ENCODE data around the gene USP25.

Gene USP25

DNA sequence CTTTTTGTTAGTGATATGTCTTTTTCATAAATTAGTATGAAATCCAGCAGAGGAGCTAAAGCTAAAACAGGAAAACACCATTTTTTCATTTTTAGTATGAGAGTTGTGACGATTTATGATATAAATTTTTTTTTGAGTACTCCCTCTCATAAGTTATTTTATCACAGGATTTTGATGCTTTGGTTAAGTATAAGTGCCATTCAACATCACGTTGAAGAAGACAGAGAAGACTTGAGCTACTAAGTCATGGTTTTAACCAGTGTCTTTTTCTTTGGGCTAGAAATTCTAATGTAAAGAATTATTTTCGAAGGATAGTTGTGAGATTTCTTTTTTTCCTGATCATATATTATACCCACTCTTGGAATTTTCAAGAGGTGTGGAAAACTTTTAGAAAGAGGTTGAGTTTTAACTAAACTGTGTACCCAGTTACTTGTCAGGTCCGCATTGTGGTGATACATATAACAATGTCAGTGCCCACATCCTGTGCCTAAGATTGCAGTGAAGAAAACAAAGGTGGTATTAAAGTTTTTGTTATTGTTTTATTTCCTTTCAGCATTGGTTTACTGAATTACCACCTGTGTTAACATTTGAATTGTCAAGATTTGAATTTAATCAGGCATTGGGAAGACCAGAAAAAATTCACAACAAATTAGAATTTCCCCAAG, 93.8 kb downstream of the USP25 start:
- no peak for DNase-seq

DNA sequence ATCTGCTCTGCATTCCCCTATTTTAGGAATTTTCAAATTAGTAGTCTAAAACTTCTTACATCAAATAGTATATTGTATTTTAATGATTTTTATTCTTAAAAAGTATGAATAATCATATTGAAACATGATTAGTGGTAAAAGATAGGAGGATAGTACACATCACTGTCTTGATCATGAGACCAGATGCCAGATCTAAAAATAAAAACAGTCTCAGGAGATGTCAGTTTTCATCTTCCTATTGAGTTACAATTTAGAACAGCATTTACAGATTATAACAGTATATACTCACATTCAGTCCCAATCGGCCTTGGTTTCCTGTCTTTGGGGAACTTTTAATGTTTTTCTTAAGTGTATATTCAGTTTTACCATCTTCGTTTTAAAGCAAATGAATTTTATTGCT, 95.9 kb downstream of the USP25 start:
- DNase-seq: no peak

DNA sequence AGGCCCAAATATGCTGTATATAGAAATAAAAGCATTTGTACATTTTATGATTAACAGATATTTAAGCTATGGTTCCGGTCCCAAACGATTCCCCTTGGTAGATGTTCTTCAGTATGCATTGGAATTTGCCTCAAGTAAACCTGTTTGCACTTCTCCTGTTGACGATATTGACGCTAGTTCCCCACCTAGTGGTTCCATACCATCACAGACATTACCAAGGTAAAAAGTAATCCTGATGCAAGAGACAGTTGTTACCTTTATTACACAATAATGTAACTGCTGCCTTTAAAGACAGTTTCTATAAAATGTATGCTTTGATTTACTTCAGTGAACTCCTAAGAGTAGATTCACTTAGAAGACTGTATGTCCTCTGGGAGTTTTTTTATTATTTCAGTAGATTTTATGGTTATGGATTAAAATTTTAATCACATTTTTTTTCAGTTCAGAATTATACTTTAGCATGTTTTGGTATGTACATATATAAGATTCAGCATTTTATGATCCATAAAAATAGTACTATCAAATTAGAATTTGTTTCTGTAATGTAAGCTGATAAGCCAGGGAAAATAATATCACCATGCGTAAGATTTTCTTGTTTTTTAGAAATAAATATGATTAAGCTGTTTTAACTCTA, 96.5 kb downstream of the USP25 start:
- no peak for DNase-seq

- DNase-seq: no peak
Measured at GRCh38 chr21:15826908-15827601, 97.3 kb downstream of the USP25 start.

- no peak for DNase-seq
Measured at GRCh38 chr21:15831497-15831896, 101.7 kb downstream of the USP25 start.

DNA sequence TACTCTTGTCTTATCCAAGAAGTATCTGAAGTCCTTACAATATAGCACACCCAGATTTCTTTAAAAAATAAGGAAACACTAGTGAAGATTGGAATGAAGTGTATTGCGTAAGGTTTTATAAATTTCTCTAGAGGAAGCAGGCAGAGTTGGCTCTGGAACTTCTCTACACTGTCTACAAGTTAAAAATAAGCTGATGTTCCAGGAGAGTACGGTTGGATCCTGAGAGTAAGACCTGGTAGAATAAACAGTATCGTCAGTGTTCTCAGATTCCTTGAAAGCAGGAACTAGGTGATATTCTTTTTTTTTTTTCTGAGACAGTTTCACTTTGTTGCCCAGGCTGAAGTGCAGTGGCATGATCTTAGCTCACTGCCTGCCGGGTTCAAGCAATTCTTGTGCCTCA, 107.9 kb downstream of the USP25 start:
- DNase-seq: no peak

DNA sequence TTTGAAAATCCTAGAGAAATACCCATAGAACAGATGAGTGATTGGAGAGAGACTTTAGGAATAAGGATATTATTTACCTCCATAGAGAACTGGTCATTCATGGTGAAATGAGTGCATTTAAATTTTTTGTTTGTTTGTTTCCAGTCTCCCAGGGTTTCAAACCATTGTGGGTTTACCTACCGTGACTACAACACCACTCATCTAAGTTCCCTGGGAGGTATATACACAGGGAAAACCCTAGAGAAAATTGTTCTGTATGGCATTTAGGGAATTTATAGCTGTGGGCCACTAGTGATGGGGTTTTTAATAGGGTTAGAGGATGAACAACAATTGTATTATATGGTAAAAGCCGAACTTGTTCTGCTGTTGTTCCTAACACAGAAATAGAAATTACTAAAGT, 109.2 kb downstream of the USP25 start:
- no peak for DNase-seq

- no peak for DNase-seq
Measured at GRCh38 chr21:15839601-15840000, 109.8 kb downstream of the USP25 start.

GRCh38 chr21:15840406-15840805, 110.6 kb downstream of the USP25 start:
- no peak for DNase-seq

GRCh38 chr21:15841856-15842564, 112.2 kb downstream of the USP25 start:
- DNase-seq: no peak

DNA sequence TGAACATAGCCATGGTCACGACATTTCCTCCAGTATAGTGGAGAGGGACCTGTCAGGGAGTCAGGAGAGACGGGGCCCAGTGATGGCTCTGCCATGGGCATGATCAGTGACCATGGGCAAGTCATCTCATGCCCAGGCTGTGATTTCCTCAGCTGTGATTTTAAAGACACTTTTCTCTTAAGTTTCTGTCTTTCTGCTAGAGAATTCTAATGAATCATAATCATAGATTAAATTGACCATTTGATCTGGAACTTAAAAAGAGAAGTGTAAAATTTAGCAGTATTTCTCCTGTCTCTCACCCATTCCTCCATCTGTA, 112.7 kb downstream of the USP25 start:
- DNase-seq: no peak

- no peak for DNase-seq
Measured at GRCh38 chr21:15843766-15844165, 114.0 kb downstream of the USP25 start.

DNA sequence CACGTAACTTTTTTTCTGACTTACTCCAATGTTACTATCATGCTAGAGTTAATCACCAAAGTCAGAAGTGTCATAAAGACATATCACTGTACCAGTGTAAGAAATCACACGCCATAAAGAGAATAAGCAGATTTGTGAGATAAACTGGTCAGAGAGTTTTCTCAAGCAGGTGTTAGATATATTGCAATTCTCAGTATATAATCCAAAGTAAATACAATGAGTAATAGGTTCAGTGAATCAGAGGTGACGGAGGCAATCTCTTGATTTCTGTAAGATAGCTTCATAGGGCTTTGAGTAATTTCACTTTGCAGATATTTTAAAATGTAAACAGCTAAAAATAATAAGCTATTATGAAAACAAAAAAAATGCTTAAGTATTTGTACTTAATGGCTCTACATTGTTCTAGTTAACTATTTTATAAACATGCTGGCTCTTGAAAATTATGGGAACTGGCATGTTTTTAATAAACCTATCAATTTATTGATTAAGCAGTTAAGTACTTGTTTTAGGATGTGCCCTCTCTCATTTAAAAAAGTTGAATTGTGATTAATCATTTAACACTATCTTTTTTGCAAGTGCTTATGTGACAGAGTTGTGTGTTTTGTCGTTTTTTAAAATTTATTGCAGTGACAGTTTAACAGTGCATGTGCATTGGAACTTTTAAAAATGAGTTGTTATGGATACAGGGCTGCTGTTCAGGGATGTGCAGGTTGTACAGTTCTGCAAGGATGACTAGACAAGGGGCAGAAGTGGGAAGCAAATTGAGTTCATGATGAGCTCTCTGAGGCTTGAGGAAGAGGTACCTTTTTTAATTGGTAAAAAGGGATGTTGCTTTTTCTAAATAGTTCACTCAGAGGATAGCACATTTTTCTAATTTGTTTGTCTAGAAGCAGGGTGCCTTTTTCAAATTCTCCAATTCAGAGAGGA, 119.1 kb downstream of the USP25 start:
- DNase-seq: no peak

DNA sequence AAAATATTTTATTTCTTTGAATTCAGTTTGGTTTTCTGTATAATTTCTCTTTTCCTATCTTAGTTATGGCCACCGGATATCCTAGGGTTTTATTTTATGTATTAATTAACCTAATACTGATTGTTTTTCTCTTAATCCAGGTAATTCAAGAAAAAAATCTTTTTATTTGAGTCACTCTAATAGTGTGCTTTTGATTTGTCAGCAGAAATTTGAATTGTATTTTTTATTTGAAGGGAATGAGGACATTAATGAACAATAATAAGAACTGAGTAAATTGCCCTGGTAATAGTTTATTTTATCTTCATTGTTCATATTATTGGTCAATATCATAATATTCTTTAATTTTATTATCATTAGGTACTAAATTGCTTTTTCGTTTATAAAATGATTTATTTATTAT, 120.1 kb downstream of the USP25 start:
- no peak for DNase-seq

DNA sequence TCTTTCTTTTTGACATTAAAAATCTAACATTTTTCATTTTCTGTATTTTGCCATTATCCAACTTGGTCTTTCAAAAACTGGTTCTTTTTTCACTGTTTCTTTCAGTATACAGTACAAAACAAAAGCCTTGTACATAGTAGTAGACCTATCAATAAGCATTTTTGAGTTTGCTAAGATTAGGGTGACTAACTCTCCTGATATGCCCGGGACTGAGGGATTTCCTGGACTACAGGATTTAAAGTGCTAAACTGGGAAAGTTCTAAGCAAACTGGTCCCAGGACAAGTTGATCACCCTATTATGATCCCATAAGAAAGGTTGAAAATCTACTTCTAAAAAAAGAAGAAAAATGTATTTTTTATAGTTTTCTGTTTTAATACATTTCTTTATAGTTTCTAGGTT, 120.9 kb downstream of the USP25 start:
- no peak for DNase-seq

GRCh38 chr21:15852146-15852545, 122.4 kb downstream of the USP25 start:
- no peak for DNase-seq

DNA sequence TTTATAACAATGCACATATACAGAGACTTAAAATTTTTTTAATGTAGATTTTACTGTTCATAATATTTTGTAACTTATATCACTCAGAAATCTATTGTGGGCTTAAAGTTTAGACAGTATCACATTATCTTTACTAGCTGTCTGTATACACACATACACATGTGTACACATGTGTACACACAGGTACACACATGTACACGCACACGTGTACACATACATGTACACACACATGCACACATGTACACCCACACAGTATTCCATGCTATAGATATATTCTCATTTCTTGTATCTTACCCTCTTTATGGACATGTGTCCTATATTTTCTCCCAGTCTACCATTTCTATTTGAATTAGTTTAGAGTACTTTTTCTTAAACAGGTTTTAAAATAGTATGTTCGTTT, 123.3 kb downstream of the USP25 start:
- no peak for DNase-seq

- DNase-seq: no peak
Measured at GRCh38 chr21:15856813-15857212, 127.0 kb downstream of the USP25 start.

GRCh38 chr21:15857740-15858139, 128.0 kb downstream of the USP25 start:
- no peak for DNase-seq

DNA sequence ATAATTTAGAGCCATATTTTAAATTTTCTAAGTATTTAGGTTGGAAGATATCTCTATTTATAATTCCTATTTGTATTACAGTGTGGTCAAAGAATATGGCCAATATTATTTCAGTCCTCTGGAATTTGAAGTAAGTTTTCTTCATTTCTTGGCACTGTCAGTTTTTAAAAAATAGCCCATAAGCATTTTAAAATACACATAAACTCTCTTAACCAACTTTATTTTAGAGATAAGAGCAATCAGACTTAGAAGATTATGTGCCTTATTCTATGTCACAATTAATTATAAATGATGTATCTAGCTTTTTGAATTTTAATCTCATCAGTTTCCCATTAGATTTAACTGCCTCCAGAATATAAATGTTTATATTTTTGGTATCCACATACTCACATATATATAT, 130.8 kb downstream of the USP25 start:
- no peak for DNase-seq

- no peak for DNase-seq
Measured at GRCh38 chr21:15868940-15869339, 139.2 kb downstream of the USP25 start.

DNA sequence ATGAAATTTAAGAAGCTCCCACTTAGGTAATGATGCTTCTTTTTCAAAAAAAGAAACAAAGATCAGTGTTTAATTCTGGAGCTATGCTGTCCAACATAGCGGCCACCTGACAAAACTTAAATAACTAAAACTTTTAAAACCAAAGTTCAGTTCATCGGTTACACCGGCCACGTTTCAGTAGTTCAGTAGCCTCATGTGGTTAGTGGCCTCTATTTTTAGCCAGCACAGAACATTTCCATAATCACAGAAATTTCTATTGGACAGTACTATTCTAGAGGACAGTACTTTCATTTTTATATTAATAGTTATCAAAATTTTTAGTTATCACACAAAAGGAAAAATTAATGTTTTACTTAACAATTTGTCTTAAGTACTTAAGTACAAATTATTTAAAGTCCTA, 141.0 kb downstream of the USP25 start:
- no peak for DNase-seq

DNA sequence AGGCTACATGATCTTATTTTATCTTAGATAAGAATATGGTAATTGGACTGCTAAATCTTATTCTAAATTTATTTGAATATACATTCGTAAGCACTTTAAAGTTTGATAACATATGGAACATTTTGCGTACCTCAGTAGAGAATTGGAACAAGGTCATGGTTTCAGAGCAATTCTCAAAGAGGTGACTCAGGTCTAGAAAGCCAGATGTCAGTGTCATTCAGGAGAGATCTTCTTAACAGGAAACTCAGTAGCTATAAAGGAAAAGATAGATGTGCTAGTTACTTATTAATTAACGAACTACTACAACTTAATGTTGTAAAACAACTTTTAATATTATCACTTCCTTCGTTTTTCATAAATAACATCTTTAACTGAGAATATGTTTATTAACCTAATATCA, 142.5 kb downstream of the USP25 start:
- no peak for DNase-seq

All from NCI-H2107 (cell line).